SK-N-MC (cell line): Measurements from ENCODE around the gene NRCAM.

Experiments used
- DNase-seq: peaks from one replicate; pipeline ENCODE4 v3.0.0-alpha.2; 2011; ENCODE audit warnings: low read depth, low spot score
- H3K27ac ChIP-seq: fragments of 200-600 bp; sonication (generic); 2 replicates; pipeline ENCODE4 v1.5.1; 2016; ENCODE audit warnings: mixed run types
- H3K36me3 ChIP-seq: fragments of 200-600 bp; sonication (generic); 2 replicates; pipeline ENCODE4 v1.6.1; 2017; ENCODE audit warnings: antibody characterized with exemption, low read length, mixed read lengths; ENCODE audit not compliant: insufficient read depth
- H3K4me3 ChIP-seq: fragments of 200-600 bp; sonication (generic); 2 replicates; pipeline ENCODE4 v1.5.1; 2016
- H3K9ac ChIP-seq: fragments of 200-600 bp; sonication (generic); 2 replicates; pipeline ENCODE4 v1.8.0; 2017; ENCODE audit warnings: mixed run types, mixed read lengths; ENCODE audit not compliant: insufficient read length
- H3K9me3 ChIP-seq: fragments of 200-600 bp; sonication (generic); 2 replicates; pipeline ENCODE4 v1.6.1; 2017; ENCODE audit warnings: low read depth, mild to moderate bottlenecking, antibody characterized with exemption, low read length, moderate library complexity, mixed read lengths
- EZH2 ChIP-seq: fragments of 200-600 bp; sonication (generic); IDR thresholded peaks from one replicate; pipeline ENCODE4 v1.6.1; 2017; ENCODE audit warnings: antibody characterized with exemption
- FOXP2 ChIP-seq: optimal IDR thresholded peaks from 2 replicates; pipeline ENCODE3; 2011; ENCODE audit warnings: mild to moderate bottlenecking, moderate library complexity; ENCODE audit not compliant: insufficient read depth; ENCODE audit errors: extremely low read length, control extremely low read depth
- POLR2AphosphoS5 ChIP-seq: IDR thresholded peaks from 2 replicates; pipeline ENCODE4 v1.6.1; 2012; ENCODE audit warnings: mild to moderate bottlenecking, low read depth, low read length, borderline replicate concordance

NRCAM gene

DNA sequence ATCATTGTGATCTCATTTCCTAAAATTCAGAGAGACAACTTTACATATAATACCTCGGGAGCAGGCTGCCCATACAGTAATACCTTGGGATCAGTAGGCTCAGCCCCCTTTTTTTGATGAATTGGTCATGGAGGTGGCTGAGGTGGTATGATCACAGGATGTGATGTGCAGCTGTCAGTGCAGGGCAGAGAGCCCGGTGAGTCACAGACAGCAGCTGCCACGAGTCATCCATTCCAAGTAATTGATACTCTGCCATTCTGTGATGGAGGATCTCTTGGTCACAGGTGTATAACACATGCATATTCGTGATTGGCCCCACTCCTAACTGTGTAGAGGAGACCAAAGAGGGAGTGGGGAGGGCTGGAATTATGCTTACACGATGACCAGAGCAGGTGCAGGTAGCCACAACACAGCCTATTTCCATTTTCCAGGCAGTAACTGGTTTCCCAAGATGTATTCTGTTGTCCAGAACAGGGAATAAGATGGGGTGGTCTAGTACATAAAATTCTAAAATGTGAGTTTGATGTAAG lies 14.1 kb downstream of the NRCAM start:
- no peak for DNase-seq
- Histone ChIP-seq H3K4me3 (no peak overlapping the region), H3K36me3 (no peaks in the 10 kb centered on the region), H3K9ac (no peak overlapping the region), H3K27ac (no peak overlapping the region), H3K9me3 (no peaks in the 10 kb centered on the region)
- no peak for TF ChIP-seq FOXP2
- TF ChIP-seq POLR2AphosphoS5, result no peak
- TF ChIP-seq EZH2, result no peak

- Histone ChIP-seq H3K9me3 (no peaks in the 10 kb centered on the region), H3K9ac (no peak overlapping the region), H3K4me3 (no peak overlapping the region), H3K27ac (no peak overlapping the region), H3K36me3 (no peaks in the 10 kb centered on the region)
- DNase-seq, result no peak
- no peak for TF ChIP-seq EZH2
- no peak for TF ChIP-seq FOXP2
- no peak for TF ChIP-seq POLR2AphosphoS5
These were observed 14.8 kb downstream of the NRCAM start for GRCh38 chr7:108441392-108441955.

DNA sequence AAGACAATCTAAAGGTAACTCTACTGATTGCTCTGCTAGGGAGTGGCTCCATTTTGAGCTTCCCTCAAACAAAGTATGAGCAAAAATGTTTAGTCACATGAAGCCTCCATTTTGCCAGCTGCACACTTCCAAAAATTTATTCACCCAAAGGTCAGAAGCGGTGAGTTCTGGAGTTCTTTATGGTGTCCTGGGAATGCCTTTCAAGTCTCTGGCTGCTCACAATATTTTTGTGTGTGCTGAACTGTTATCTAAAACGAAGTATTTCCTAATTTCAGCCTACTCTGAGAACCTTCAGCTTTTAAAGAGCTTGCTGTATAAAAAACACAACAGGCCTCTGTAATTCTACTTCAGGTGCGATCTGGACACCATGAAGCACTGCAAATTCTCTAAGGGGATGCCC lies 15.6 kb downstream of the NRCAM start:
- TF ChIP-seq POLR2AphosphoS5, result no peak
- TF ChIP-seq FOXP2, result no peak
- TF ChIP-seq EZH2, result no peak
- Histone ChIP-seq H3K27ac (no peak overlapping the region), H3K9me3 (no peaks in the 10 kb centered on the region)

DNA sequence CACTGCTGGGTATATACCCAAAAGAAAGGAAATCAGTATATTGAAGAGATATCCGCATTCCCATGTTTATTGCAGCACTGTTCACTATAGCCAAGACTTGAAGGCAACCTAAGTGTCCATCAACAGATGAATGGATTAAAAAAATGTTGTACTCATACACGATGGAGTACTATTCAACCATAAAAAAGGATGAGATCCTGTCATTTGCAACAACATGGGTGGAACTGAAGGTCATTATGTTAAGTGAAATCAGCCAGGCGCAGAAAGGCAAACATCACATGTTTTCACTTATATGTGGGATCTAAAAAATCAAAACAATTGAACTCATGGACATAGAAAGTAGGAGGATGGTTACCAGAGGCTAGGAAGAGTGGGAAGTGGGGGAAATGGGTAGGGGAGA lies 19.3 kb downstream of the NRCAM start:
- no peak for DNase-seq
- no peak for TF ChIP-seq POLR2AphosphoS5
- no peak for TF ChIP-seq FOXP2
- no peak overlapping the region for H3K27ac ChIP-seq
- H3K9ac ChIP-seq, result no peak overlapping the region
- H3K9me3 ChIP-seq, result no peaks in the 10 kb centered on the region
- H3K4me3 ChIP-seq, result no peak overlapping the region
- H3K36me3 ChIP-seq, result no peaks in the 10 kb centered on the region

More for the DNA sequence above, 15.6 kb downstream of the NRCAM start:
- Histone ChIP-seq H3K36me3 (no peaks in the 10 kb centered on the region), H3K9ac (no peak overlapping the region), H3K4me3 (no peak overlapping the region)
- DNase-seq, result no peak

DNA sequence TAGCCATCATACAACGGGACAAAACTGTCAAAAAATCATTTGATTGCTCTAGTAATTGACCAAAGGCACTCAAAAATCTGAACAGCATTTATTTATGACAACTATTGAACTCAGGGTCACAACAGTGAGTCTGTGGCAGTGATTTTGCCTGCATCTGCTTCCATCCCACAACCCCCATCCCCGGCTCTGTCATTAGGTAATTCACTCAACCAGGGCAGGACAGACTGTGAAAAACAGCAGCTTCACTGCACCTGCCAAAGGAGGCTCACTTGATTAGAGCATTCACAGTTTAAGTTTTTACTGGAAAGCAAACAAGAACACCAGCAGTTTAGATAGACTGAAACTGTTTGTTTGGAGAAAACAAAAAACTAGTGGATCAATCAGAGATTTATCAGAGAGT lies 22.2 kb downstream of the NRCAM start:
- H3K9me3 ChIP-seq, result no peaks in the 10 kb centered on the region
- TF ChIP-seq FOXP2, result no peak
- no peak for TF ChIP-seq EZH2
- TF ChIP-seq POLR2AphosphoS5, result no peak
- DNase-seq, result no peak
- no peak overlapping the region for H3K27ac ChIP-seq
- H3K36me3 ChIP-seq, result no peaks in the 10 kb centered on the region
- no peak overlapping the region for H3K9ac ChIP-seq
- H3K4me3 ChIP-seq, result no peak overlapping the region

GRCh38 chr7:108431099-108431498 lies 25.1 kb downstream of the NRCAM start:
- no peak for DNase-seq
- Histone ChIP-seq H3K4me3 (no peak overlapping the region), H3K9ac (no peak overlapping the region), H3K27ac (no peak overlapping the region), H3K36me3 (no peaks in the 10 kb centered on the region), H3K9me3 (no peaks in the 10 kb centered on the region)
- TF ChIP-seq EZH2 (no peak), FOXP2 (no peak), POLR2AphosphoS5 (no peak)

- Histone ChIP-seq H3K9ac (no peak overlapping the region), H3K36me3 (no peaks in the 10 kb centered on the region), H3K27ac (no peak overlapping the region), H3K9me3 (no peaks in the 10 kb centered on the region), H3K4me3 (no peak overlapping the region)
- no peak for TF ChIP-seq POLR2AphosphoS5
- no peak for TF ChIP-seq FOXP2
- TF ChIP-seq EZH2, result no peak
- DNase-seq, result no peak
These were observed 25.6 kb downstream of the NRCAM start for GRCh38 chr7:108430664-108431063.

DNA sequence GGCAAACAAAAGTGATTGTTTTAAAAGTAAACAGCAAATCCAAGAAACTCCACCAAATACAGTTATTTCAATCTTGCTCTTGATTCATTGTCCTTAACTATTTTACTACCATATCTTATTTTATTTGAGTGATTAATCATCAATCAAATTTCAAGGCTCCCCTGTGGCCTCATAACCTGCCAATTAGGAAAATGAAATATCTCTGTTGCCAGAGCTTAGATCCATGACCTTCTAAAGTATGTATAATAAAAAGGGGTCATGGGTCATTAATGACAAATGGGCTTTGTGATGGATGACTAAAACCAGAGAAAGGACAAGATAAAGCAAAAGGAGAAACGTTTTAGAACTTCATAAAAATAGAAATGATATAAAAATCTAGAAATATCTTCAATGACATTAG lies 28.5 kb downstream of the NRCAM start:
- Histone ChIP-seq H3K4me3 (no peak overlapping the region), H3K9me3 (no peaks in the 10 kb centered on the region), H3K36me3 (no peaks in the 10 kb centered on the region), H3K27ac (no peak overlapping the region), H3K9ac (no peak overlapping the region)
- DNase-seq, result no peak
- no peak for TF ChIP-seq FOXP2
- no peak for TF ChIP-seq POLR2AphosphoS5
- TF ChIP-seq EZH2, result no peak

DNA sequence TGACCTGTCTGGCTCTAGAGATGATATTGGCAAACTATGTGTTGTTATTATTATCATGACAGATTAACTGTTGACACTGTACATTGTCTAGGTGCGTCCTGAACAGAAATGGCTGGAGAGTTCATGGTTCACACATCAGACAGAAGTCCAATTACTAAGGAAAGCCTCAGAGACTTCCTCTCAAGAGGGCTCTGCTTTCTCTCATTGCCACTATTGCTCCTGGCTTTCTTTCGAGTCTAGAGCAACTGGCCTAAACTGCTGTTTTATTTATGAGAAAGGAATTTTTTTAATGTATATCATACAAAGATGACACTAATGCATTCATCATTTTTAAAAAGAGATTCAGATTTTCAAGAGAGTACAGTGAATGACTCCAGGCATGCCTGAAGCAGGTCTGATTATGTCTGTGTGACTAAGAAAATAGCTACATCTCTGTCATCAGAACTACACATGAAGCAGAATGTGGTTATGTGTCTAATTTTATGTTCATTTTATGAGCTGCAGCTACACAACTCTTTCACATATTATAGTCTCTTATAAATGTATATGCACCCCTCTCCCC lies 30.4 kb downstream of the NRCAM start:
- peak; percentile 46 for TF ChIP-seq FOXP2
- no peak for TF ChIP-seq POLR2AphosphoS5
- H3K9ac ChIP-seq, result no peak overlapping the region

More for the DNA sequence above, 30.4 kb downstream of the NRCAM start:
- H3K4me3 ChIP-seq, result peak overlapping the region; percentile 34; the same call in 1 of the 2 replicates
- H3K36me3 ChIP-seq, result no peaks in the 10 kb centered on the region
- peak overlapping the region; percentile 32; the same call in 1 of the 2 replicates for H3K27ac ChIP-seq
- DNase-seq, result peak; percentile 57
- H3K9me3 ChIP-seq, result no peaks in the 10 kb centered on the region
